Measurements from ENCODE around the gene BBS9. TPM values are rescaled to one million over a fixed set of nuclear protein-coding genes. Genes with fewer than 3 reads are reported as not detected.

Gene BBS9
- total RNA-seq, 1 experiment from 2014 or later: 5.7 TPM

DNA sequence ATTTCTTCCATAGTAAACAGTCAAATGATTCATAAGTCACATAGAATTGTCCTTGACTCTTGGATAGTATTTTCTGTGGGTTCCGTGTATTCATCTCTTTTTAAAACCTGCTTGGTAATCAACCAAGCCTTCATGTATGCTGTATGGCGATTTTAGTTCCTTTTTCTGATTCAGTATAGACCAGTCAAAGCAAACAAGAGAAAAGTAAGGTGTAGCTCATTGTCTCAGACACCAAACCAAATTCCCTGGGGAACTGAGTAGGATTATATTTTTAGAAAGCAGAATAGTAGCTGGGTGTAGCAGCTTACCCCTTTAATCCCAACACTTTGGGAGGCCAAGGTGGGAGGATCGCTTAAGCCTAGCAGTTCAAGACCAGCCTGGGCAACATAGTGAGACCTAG, 240.5 kb downstream of the BBS9 start:
- ChIA-PET POLR2A (ENCODE audit: unreplicated experiment) (no interaction called here), CTCF (no interaction called here)
- DNase-seq: no peak

DNA sequence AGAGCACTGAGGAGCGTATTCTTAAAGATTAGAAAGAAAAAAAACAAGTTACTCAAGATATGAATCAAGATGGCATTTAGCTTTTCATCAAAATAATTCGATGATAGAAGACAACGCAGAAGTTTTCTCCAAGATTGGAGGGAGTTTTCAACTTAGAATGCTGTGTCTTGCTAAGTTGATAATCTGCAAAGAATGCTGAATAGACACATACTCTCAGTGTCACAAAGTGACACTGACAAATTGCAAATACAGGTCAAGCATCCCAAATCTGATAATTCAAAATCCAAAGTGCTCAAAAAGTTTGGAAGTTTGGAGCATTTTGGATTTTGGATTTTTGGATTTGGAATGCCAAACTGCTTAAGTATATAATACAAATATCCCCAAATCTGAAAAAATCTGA, 243.8 kb downstream of the BBS9 start:
- ChIA-PET CTCF (no interaction called here), POLR2A (ENCODE audit: unreplicated experiment) (no interaction called here)
- no peak overlapping the region for H2AFZ ChIP-seq (ENCODE audit: low read length)
- H3K79me2 ChIP-seq (ENCODE audit: low read length): no peaks in the 10 kb centered on the region
- no peak overlapping the region for H3K9ac ChIP-seq (ENCODE audit: low read length)
- H3K4me3 ChIP-seq (ENCODE audit: low read length): no peak overlapping the region
- H3K9me3 ChIP-seq (ENCODE audit: low read length): no peaks in the 10 kb centered on the region
- H3F3A ChIP-seq (ENCODE audit: low read length, unreplicated experiment): no peaks in the 10 kb centered on the region
- H3K27me3 ChIP-seq (ENCODE audit: low read length): no peaks in the 10 kb centered on the region
- H3K9me2 ChIP-seq (replicated peaks; ENCODE audit: low read length): no peaks in the 10 kb centered on the region
- intact Hi-C loops (cut with micrococcal nuclease): no loop called here
- no peak for TF ChIP-seq EZH2phosphoT487 (IDR thresholded peaks at IDR 0.05; ENCODE audit: borderline replicate concordance, low read length)
- TF ChIP-seq, protein P1, sequence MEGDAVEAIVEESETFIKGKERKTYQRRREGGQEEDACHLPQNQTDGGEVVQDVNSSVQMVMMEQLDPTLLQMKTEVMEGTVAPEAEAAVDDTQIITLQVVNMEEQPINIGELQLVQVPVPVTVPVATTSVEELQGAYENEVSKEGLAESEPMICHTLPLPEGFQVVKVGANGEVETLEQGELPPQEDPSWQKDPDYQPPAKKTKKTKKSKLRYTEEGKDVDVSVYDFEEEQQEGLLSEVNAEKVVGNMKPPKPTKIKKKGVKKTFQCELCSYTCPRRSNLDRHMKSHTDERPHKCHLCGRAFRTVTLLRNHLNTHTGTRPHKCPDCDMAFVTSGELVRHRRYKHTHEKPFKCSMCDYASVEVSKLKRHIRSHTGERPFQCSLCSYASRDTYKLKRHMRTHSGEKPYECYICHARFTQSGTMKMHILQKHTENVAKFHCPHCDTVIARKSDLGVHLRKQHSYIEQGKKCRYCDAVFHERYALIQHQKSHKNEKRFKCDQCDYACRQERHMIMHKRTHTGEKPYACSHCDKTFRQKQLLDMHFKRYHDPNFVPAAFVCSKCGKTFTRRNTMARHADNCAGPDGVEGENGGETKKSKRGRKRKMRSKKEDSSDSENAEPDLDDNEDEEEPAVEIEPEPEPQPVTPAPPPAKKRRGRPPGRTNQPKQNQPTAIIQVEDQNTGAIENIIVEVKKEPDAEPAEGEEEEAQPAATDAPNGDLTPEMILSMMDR (conservative IDR thresholded peaks at IDR 0.05; ENCODE audit: low read depth, low read length): no peak
- TF ChIP-seq EZH2 (IDR thresholded peaks at IDR 0.05; ENCODE audit: low read length, unreplicated experiment): no peak
- H3K27ac ChIP-seq (ENCODE audit: low read length): no peak overlapping the region
- no peaks in the 10 kb centered on the region for H4K20me1 ChIP-seq (ENCODE audit: low read length)
- no peak overlapping the region for H3K4me2 ChIP-seq (ENCODE audit: low read length)
- no peak for DNase-seq
- no peaks in the 10 kb centered on the region for H3K36me3 ChIP-seq (ENCODE audit: low read depth, low read length)
- ATAC-seq: no peak
- no peaks in the 10 kb centered on the region for H3K4me1 ChIP-seq (ENCODE audit: insufficient read depth, low read length)
- no TSS peak for BruUV-seq (replicated peaks)

More for the DNA sequence above, 240.5 kb downstream of the BBS9 start:
- Histone ChIP-seq H3K9me2 (replicated peaks; ENCODE audit: low read length) (no peaks in the 10 kb centered on the region), H3K4me2 (ENCODE audit: low read length) (no peak overlapping the region), H3K4me1 (ENCODE audit: insufficient read depth, low read length) (no peaks in the 10 kb centered on the region), H3K36me3 (ENCODE audit: low read depth, low read length) (no peaks in the 10 kb centered on the region), H3F3A (ENCODE audit: low read length, unreplicated experiment) (no peaks in the 10 kb centered on the region), H3K4me3 (ENCODE audit: low read length) (no peak overlapping the region), H3K9me3 (ENCODE audit: low read length) (no peaks in the 10 kb centered on the region), H3K79me2 (ENCODE audit: low read length) (no peaks in the 10 kb centered on the region), H4K20me1 (ENCODE audit: low read length) (no peaks in the 10 kb centered on the region), H3K27me3 (ENCODE audit: low read length) (no peaks in the 10 kb centered on the region), H2AFZ (ENCODE audit: low read length) (no peak overlapping the region), H3K9ac (ENCODE audit: low read length) (no peak overlapping the region), H3K27ac (ENCODE audit: low read length) (no peak overlapping the region)
- intact Hi-C loops (cut with micrococcal nuclease): no loop called here
- no peak for TF ChIP-seq EZH2phosphoT487 (IDR thresholded peaks at IDR 0.05; ENCODE audit: borderline replicate concordance, low read length)
- TF ChIP-seq, protein P1 (conservative IDR thresholded peaks at IDR 0.05; ENCODE audit: low read depth, low read length): no peak
- no TSS peak for BruUV-seq (replicated peaks)
- no peak for ATAC-seq

DNA sequence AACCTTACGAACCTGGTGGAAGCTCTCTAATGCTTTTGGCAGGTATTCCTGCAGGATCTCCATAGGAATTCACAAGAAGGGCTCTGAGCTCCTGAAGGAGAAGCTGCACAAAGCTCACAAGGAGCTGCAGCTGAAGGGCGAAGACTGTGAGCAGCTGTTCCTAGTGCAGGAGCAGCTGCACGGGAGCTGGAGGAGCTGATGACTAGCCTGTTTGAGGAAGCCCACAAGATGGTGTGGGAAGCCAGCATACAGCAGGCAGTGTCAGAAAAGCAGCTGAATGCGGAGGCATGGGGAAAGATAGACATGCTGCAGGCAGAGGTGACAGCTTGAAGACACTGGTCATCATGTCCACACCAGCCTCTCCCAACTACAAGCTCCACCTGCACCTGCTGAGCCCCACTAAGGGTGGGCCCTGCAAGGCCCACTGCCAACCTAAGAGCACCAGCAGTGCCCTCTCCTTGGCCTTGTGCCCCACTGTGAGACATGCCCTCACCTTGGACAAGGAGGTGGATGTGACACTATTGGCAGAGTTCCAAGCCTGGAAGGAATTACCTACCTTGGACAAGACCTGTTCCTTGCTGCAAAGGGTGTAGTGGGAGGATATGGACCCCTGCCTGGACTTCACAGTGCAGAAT, 250.6 kb downstream of the BBS9 start:
- no peaks in the 10 kb centered on the region for H3F3A ChIP-seq (ENCODE audit: low read length, unreplicated experiment)
- CTCF ChIA-PET: no interaction called here
- POLR2A ChIA-PET (ENCODE audit: unreplicated experiment): no interaction called here
- no peaks in the 10 kb centered on the region for H3K4me1 ChIP-seq (ENCODE audit: insufficient read depth, low read length)
- ATAC-seq (no peak), DNase-seq (no peak)
- H3K27me3 ChIP-seq (ENCODE audit: low read length): no peaks in the 10 kb centered on the region
- intact Hi-C loops (cut with micrococcal nuclease): no loop called here
- BruUV-seq (replicated peaks): no TSS peak
- no peaks in the 10 kb centered on the region for H3K79me2 ChIP-seq (ENCODE audit: low read length)
- H2AFZ ChIP-seq (ENCODE audit: low read length): no peak overlapping the region
- no peaks in the 10 kb centered on the region for H3K9me3 ChIP-seq (ENCODE audit: low read length)
- no peak overlapping the region for H3K9ac ChIP-seq (ENCODE audit: low read length)
- no peaks in the 10 kb centered on the region for H3K36me3 ChIP-seq (ENCODE audit: low read depth, low read length)
- no peaks in the 10 kb centered on the region for H3K9me2 ChIP-seq (replicated peaks; ENCODE audit: low read length)
- TF ChIP-seq EZH2phosphoT487 (IDR thresholded peaks at IDR 0.05; ENCODE audit: borderline replicate concordance, low read length): no peak
- TF ChIP-seq, protein P1 (conservative IDR thresholded peaks at IDR 0.05; ENCODE audit: low read depth, low read length): no peak
- TF ChIP-seq EZH2 (IDR thresholded peaks at IDR 0.05; ENCODE audit: low read length, unreplicated experiment): no peak
- H4K20me1 ChIP-seq (ENCODE audit: low read length): no peaks in the 10 kb centered on the region
- H3K4me3 ChIP-seq (ENCODE audit: low read length): no peak overlapping the region
- no peak overlapping the region for H3K4me2 ChIP-seq (ENCODE audit: low read length)
- no peak overlapping the region for H3K27ac ChIP-seq (ENCODE audit: low read length)
